CD4-positive, alpha-beta T cell treated with Interleukin-6 at 100 ng/mL for 8 hours (primary cell): ENCODE measurements around the gene ZNF738.

Experiments
- DNase-seq: peaks from one replicate; pipeline ENCODE4 v3.0.0-alpha.2; 2020; ENCODE audit warnings: mixed read lengths, low spot score

The ZNF738 gene

DNA sequence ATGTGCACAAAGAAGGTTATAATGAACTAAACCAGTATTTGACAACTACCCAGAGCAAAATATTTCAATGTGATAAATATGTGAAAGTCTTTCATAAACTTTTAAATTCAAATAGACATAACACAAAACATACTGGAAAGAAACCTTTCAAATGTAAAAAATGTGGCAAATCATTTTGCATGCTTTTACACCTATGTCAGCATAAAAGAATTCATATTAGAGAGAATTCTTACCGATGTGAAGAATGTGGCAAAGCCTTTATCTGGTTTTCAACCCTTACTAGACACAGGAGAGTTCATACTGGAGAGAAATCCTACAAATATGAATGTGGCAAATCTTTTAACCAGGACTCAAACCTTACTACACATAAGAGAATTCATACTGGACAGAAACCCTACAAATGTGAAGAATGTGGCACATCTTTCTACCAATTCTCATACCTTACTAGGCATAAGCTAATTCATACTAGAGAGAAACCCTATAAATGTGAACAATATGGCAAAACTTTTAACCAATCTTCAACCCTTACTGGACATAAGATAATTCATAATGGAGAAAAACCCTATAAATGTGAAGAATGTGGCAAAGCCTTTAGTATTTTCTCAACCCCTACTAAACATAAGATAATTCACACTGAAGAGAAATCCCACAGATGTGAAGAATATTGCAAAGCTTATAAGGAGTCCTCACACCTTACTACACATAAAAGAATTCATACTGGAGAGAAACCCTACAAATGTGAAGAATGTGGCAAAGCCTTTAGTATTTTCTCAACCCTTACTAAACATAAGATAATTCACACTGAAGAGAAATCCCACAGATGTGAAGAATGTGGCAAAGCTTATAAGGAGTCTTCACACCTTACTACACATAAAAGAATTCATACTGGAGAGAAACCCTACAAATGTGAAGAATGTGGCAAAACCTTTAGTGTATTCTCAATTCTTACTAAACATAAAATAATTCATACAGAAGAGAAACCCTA lies 64.5 kb downstream of the ZNF738 start:
- no peak for DNase-seq
